ENCODE results near the gene ADAMTSL5.
"Not testable (repeated sequence)": the region's sequence is repeated elsewhere in the genome, so short reads cannot be mapped to it uniquely, and the experiment has no call there.

Gene ADAMTSL5

DNA sequence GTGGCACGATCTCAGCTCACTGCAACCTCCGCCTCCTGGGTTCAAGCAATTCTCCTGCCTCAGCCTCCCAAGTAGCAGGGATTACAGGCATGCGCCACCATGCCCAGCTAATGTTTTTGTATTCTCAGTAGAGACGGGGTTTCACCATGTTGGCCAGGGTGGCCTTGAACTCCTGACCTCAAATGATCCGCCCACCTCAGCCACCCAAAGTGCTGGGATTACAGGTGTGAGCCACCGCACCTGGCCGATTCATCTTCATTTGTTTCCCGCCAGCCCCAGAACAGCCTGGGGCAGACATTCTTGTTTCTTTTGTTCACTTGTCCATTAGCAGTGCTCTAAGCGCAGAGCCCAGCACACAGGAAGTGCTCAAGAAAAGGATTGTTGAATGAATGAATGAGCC is 35.8 kb downstream of the ADAMTSL5 start:
- not testable (repeated sequence) for DNase-seq

DNA sequence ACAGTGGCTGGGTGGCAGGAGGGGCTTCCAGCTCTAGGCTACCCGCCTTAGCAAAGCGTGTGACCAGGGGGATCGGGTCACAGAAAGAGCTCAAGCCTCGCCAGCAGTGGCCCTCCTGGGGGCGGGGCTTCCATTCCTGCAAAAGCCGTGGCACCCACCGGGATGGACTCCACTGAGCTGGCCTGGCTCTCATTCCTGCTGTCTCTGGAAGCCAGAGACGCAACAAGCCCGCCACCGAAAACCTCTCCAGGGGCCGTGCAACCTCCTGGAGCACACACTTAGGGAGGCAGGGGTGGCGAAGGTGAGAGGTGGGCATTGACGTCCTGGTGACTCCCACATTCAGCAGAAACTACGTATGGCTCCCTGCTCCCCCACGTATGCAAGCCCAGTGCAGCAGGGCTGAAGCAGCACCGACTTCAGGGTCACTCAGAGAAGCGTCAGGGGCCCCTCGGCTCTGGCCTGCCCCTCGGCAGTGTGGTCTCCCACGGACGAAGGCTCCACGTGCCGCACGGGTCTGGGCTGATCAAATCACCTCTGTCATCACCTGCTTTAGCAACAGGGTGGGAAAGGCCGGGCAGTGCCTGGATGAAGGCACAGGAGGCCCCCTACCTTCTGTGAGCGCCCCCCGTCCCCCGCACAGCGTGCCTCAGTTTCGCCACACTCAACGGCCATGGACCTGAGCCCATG is 36.9 kb downstream of the ADAMTSL5 start:
- DNase-seq = no peak

DNA sequence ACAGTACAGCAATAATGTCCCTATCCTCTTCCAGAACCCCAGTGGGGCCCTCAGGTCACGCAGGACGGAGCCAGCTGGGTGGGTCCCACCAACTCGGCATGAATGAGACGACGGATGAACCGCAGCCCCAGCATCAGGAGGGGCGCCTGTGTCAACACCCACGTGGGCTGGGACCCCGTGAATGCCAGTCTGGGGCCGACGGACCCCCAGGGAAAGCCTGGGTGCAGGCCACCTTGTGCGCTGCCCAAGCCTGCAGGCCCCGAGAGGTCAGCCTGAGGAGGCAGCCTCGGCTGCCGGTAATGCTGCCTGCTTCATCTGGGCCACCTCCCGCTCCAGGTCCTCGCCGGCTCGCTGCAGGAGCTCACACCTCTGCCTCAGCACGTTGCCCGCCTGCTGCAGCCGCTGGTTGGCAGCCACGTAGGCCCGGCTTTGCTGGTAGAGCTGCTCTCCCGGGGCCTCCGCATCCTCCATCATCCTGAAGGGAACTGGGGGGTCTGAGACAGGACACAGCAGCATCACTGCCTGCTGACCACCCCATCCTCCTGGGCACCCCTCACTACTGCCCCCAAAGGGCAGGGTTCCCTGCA is 38.0 kb downstream of the ADAMTSL5 start:
- no peak for DNase-seq

DNA sequence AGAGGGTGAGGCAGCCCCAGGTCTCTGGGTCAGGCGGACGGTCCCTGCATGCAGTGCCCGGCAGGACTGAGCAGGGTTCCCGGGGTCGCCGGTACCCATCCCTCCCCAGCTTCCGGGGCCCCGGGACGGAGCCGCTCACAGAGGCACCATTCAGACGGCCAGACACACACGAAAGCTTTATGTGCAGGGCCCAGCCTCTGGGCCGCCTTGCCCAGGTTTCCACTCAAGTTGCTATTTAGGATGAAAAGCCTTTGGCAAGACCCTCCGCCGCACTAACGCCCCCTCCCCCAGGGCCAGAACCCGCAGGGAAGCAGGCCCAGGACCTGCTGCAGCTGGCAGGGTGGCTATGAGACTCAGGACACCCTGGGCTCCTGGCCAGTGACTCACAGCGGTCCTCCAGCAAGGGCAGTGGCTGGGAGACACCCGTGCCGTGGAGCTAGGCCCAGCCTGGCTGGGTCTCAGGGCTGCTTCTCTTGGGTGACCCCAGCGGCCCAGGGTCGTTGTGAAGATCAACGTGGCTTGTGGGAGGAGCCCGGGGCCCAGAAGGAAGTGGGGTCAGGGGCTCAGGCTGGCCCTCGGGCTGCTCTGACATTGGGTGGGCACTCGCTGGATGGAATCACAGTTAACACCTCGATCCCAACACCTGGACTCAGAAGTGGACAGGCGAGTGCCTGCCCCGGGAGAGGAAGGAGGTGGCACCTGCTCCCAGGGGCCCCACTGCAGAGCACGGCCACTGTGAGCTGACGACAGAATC is 38.6 kb downstream of the ADAMTSL5 start:
- DNase-seq = no peak

DNA sequence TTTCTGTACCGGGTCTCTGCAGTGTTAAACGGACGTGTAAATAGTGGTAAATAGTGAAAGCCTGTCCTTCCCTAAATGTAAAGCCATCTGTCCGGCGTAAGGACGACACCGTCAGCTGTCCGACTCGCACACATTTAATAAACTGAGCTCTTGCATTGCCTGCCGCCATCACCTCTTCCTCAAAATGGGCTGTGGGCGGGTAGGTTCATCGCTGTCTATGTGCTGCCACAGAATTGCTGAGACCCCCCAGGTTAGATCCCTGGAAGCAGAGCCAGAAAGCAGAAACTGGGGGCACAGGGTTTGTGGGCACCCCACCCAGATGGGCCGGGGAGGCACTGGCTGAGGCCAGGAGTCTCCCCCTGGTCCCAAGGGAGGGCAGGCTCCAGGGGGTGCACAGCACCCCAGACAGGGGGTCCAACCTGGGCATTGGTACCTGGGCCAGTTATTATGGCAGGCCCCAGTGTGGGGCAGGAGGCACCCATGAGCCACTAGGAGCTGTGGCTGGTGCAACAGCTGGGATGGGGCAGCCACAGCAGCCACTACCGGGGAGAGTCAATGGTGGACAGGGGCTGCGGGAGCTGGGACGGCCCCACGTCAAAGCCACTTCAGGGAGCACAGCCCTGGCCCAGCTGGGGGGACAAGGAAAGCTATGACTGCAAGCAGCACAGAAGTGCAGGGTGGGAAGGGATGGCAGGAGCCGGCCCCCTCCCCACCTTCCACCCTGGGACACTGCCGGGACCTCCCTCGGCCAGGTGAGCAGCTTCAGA is 39.6 kb downstream of the ADAMTSL5 start:
- DNase-seq = no peak

DNA sequence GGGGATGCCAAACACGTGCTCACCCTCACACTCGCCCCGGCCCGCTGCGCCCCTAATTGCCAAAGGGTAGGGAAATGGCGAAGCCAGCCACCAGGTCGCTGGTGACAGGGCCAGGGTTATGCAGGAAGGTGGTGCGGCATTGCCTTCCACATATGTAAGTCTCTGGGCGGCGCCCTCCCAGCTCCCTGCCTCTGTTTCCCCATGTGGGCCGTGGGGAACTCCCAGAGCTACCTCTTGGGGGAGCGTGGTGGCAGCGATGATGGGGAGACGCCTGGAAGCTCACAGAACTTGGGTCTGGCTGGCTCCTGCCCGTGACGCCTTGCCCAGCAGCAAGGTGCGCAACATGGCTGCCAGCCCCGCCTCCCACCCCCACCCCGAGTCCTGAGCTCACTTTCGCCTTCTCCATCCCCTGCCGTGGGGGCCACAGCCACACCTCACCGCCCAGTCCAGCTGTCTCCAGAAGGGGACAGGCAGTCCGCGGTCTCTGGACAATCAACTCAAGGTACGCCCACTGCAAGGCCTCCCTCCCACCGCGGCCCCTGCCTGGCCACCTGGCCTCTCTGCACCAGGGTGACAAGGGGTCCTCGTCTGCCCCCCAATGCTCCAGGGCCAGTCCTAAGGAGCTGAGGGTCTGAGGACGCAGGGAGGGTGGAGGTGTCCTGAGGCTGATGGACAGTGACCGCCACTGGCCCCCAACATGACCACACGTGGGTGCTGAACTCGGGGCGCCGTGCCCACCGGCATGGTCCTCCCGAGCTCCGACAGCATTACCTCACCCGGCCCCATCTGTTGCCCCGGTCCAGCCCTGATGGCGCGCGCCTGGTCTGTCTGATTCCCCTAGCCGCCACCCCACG is 40.4 kb downstream of the ADAMTSL5 start:
- no peak for DNase-seq

DNA sequence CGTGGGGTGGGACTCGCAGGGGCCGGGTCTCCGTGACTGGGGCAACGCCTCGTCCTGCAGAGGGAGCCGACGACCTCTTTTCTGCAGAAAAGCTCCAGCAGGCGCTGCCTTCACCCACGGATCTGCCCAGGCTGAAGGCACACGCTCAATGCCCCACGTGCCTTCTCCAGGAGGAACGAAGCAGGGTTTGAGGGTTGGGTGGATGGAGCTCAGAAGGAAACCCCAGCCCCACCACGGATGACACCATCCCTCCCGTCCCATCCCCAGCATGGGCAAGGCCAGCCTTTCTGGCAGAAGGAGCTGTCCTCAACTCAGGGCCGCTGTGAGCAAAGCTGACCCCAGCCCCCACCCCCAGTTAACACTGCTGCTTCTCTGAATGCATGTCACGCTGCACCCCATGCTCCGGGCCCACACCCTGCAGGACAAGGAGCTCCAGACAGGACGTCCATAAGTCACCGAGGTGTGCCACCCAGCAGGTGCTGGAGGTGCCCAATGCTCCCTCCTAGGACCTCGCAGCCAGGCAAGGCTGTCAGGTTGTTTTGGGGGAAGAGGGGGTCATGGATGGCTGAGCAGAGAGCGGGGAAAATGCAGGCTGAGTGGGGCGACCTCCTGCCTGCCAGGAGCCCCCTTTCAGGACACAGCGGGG is 41.2 kb downstream of the ADAMTSL5 start:
- no peak for DNase-seq

DNA sequence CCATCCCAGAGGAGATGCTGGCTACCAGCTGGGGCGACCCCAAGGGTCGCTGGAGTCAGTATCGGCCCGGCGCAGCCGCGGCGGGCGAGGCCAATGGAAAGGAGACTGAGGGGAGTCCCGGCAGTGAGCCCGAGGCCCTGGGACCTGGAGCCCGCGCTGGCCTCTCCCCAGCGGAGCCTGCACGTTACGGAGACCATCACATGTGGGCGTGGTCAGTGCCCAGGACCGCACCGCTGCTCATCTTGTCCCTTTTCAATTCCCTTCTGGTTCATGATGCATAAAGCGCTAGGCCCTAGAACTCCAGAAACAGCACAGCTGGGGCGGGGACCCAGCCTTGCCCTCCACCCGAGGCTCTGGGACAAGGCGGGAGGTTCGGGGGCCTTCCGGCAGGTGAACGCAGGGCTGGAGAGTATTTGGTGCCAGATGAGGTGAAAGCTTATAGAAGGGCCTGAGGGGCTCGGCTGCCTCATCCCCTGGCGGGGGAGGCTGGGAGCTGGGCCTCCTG is 41.8 kb downstream of the ADAMTSL5 start:
- peak in 1 of 2 donors; percentile 49 for DNase-seq

DNA sequence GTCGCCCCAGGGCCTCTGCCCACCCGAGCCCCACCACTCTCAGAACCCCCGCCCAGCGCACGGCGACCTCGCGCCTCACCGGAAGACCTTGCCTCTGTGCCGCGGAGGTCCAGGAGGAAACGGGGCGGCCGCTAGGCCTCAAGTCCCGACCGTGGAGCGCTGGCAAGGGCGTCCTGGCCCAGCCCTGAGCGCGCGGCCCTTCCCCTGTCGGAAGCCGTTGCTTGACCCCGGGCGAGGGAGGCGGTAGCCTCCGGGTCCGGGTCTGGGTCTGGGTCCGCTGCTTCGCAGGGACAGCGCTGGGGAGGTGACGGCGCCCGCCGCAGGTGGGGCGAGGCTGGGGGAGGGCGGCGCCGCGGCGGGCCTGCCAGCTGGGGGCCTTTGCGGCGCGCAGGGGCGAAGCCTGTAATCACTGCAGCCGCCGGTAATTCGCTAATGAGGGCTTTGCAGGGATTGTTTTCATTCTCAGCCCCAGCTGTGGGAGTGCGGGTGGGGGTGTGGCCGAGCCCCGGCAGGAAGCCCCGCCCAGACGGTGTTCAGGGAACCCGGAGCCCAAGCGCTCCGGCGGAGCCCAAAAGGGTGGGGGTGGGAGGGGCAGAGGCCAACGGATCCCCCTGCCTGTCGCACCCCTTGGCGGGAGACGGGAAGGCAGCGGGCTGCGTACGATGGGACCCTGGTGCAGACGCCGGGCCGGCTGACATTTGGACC is 42.4 kb downstream of the ADAMTSL5 start:
- DNase-seq = peak; percentile 75 to 81

DNA sequence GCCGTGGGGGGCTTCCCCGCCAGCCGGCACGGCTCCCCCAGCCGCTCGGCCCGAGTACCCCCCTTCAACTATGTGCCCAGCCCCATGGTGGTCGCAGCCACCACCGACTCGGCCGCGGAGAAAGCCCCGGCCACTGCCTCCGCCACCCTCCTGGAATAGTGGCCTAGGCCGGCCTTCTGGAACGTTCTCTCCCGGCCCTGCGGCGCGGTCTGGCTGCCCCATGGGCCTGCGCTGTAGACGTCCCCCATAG is 42.8 kb downstream of the ADAMTSL5 start:
- DNase-seq = no peak

DNA sequence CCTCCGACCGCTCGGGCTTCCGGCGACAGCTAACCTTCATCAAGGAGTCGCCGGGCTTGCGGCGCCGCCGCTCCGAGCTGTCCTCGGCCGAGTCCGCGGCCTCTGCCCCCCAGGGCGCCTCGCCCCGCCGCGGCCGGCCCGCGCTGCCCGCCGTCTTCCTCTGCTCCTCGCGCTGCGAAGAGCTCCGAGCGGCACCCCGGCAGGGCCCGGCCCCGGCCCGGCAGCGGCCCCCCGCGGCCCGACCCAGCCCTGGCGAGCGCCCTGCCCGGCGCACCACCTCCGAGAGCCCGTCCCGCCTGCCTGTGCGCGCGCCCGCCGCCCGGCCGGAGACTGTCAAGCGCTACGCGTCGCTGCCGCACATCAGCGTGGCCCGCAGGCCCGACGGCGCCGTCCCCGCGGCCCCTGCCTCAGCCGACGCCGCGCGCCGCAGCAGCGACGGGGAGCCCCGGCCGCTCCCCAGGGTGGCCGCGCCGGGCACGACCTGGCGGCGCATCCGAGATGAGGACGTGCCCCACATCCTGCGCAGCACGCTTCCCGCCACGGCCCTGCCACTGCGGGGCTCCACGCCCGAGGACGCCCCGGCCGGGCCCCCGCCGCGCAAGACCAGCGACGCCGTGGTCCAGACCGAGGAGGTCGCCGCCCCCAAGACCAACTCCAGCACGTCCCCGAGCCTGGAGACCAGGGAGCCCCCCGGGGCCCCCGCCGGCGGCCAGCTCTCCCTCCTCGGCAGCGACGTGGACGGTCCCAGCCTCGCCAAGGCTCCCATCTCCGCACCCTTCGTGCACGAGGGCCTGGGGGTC is 43.4 kb downstream of the ADAMTSL5 start:
- peak in 1 of 2 donors; percentile 50 for DNase-seq

DNA sequence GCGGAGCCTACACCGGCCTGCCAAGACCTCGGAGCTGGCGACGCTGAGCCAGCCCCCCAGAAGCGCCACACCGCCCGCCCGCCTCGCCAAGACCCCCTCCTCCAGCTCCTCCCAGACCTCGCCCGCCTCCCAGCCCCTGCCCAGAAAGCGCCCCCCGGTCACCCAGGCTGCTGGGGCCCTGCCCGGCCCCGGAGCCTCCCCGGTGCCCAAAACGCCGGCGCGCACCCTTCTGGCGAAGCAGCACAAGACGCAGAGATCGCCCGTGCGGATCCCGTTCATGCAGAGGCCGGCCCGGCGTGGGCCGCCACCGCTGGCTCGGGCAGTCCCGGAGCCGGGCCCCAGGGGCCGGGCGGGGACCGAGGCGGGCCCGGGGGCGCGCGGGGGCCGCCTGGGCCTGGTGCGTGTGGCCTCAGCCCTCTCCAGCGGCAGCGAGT is 44.0 kb downstream of the ADAMTSL5 start:
- peak; percentile 53 to 64 for DNase-seq

DNA sequence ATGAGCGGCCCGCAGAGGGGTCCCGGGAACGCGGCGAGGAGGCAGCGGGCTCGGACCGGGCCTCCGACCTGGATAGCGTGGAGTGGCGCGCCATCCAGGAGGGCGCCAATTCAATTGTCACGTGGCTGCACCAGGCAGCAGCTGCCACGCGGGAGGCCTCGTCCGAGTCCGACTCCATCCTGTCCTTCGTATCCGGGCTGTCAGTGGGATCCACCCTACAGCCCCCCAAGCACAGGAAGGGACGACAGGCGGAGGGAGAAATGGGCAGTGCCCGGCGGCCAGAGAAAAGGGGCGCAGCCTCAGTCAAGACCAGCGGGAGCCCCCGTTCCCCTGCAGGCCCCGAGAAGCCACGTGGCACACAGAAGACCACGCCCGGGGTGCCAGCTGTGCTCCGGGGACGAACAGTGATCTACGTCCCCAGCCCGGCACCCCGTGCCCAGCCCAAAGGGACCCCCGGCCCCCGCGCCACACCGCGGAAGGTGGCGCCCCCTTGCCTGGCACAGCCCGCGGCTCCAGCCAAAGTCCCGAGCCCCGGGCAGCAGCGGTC is 44.5 kb downstream of the ADAMTSL5 start:
- no peak for DNase-seq

DNA sequence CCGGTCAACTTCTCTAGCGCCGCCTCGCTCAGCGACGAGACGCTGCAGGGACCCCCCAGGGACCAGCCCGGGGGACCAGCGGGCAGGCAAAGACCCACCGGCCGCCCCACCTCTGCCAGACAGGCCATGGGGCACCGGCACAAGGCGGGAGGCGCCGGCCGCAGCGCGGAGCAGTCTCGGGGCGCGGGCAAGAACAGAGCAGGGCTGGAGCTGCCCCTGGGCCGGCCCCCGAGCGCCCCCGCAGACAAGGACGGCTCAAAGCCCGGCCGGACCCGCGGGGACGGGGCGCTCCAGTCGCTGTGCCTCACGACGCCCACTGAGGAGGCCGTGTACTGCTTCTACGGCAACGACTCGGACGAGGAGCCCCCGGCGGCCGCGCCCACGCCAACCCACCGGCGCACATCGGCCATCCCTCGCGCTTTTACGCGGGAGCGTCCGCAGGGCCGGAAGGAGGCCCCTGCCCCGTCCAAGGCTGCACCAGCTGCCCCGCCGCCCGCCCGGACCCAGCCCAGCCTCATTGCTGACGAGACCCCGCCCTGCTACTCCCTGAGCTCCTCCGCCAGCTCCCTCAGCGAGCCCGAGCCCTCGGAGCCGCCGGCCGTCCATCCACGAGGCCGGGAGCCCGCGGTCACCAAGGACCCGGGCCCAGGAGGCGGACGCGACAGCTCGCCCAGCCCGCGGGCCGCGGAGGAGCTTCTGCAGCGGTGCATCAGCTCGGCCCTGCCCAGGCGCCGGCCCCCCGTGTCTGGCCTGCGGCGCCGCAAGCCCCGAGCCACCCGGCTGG is 45.1 kb downstream of the ADAMTSL5 start:
- DNase-seq = no peak

DNA sequence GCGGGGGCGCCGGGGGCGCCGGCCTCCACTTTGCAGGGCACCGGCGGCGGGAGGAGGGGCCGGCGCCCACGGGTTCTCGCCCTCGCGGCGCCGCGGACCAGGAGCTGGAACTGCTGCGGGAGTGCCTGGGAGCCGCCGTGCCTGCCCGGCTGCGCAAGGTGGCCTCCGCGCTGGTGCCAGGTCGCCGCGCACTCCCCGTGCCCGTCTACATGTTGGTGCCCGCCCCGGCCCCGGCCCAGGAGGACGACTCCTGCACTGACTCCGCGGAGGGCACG is 45.7 kb downstream of the ADAMTSL5 start:
- no peak for DNase-seq

DNA sequence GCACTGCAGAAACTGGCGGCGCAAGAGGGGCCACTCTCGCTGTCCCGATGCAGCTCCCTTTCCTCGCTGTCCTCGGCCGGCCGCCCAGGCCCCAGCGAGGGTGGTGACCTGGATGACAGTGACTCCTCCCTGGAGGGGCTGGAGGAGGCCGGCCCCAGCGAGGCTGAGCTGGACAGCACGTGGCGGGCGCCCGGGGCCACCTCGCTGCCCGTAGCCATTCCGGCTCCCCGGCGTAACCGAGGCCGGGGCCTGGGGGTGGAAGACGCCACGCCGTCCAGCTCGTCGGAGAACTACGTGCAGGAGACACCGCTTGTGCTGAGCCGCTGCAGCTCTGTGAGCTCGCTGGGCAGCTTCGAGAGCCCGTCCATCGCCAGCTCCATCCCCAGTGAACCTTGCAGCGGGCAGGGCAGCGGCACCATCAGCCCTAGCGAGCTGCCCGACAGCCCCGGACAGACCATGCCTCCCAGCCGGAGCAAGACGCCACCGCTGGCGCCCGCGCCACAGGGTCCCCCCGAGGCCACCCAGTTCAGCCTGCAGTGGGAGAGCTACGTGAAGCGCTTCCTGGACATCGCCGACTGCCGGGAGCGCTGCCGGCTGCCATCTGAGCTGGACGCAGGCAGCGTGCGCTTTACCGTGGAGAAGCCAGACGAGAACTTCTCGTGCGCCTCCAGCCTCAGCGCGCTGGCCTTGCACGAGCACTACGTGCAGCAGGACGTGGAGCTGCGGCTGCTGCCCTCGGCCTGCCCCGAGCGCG is 46.2 kb downstream of the ADAMTSL5 start:
- DNase-seq = no peak

DNA sequence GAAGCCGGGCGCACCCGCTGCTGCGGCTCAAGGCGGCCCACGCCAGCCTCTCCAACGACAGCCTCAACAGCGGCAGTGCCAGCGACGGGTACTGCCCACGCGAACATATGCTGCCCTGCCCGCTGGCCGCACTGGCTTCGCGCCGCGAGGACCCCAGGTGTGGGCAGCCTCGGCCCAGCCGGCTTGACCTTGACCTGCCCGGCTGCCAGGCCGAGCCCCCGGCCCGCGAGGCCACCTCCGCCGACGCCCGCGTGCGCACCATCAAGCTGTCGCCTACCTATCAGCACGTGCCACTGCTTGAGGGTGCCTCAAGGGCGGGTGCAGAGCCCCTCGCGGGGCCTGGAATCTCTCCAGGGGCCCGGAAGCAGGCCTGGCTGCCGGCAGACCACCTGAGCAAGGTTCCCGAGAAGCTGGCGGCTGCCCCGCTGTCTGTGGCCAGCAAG is 46.8 kb downstream of the ADAMTSL5 start:
- DNase-seq = no peak

DNA sequence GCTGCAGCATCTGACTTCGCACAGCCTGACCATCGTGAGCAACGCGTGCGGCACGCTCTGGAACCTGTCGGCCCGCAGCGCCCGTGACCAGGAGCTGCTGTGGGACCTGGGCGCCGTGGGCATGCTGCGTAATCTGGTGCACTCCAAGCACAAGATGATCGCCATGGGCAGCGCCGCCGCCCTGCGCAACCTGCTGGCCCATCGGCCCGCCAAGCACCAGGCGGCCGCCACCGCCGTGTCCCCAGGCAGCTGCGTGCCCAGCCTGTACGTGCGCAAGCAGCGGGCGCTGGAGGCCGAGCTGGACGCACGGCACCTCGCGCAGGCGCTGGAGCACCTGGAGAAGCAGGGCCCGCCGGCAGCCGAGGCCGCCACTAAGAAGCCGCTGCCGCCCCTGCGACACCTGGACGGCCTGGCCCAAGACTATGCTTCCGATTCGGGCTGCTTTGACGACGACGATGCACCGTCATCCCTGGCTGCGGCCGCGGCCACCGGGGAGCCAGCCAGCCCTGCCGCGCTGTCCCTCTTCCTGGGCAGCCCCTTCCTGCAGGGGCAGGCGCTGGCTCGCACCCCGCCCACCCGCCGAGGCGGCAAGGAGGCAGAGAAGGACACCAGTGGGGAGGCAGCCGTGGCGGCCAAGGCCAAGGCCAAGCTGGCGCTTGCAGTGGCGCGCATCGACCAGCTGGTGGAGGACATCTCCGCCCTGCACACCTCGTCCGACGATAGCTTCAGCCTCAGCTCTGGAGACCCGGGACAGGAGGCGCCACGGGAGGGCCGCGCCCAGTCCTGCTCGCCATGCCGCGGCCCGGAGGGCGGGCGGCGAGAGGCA is 47.4 kb downstream of the ADAMTSL5 start:
- DNase-seq = no peak

Data from stimulated activated CD4-positive, alpha-beta T cell treated with anti-CD3 and anti-CD28 coated beads, Interleukin-2, amount 100 ng/mL, for 24 hours (primary cell).